GM19438 (cell line): ENCODE measurements around the gene LTO1.

Experiments
- ATAC-seq: cut with Tn5 transposase; IDR thresholded peaks from one replicate; pipeline ENCODE4 v1.9.1; 2021; ENCODE audit warnings: low read depth; ENCODE audit not compliant: unreplicated experiment

The LTO1 gene

GRCh38 chr11:69674886-69675714 is at the start of gene LTO1:
Gene LTO1 (minus strand): TSS chr11:69675353. CDS start chr11:69675239, 114 bp downstream.
- ATAC-seq, result peak; percentile 76

- no peak for ATAC-seq
These were observed 46.6 kb upstream of the LTO1 start for GRCh38 chr11:69721745-69722144.

- ATAC-seq, result no peak
These were observed 46.0 kb upstream of the LTO1 start for GRCh38 chr11:69721106-69721505.

GRCh38 chr11:69718912-69719311 is 43.8 kb upstream of the LTO1 start:
- no peak for ATAC-seq

- no peak for ATAC-seq
These were observed 43.0 kb upstream of the LTO1 start for GRCh38 chr11:69718147-69718546.

- ATAC-seq, result no peak
These were observed 42.0 kb upstream of the LTO1 start for GRCh38 chr11:69716891-69717747.

- ATAC-seq, result no peak
These were observed 40.9 kb upstream of the LTO1 start for GRCh38 chr11:69716099-69716498.

GRCh38 chr11:69715446-69715845 is 40.3 kb upstream of the LTO1 start:
- no peak for ATAC-seq

- no peak for ATAC-seq
These were observed 37.0 kb upstream of the LTO1 start for GRCh38 chr11:69711822-69712801.

GRCh38 chr11:69708736-69709401 is 33.7 kb upstream of the LTO1 start:
- ATAC-seq, result no peak

- ATAC-seq, result no peak
These were observed 32.0 kb upstream of the LTO1 start for GRCh38 chr11:69707176-69707575.

- no peak for ATAC-seq
These were observed 31.0 kb upstream of the LTO1 start for GRCh38 chr11:69705901-69706787.

GRCh38 chr11:69705351-69705811 is 30.2 kb upstream of the LTO1 start:
- no peak for ATAC-seq

- no peak for ATAC-seq
These were observed 29.5 kb upstream of the LTO1 start for GRCh38 chr11:69704508-69705253.

- no peak for ATAC-seq
These were observed 28.8 kb upstream of the LTO1 start, which contains the start of gene FGF19 for GRCh38 chr11:69703768-69704507. Gene FGF19 (minus strand): TSS chr11:69704022. CDS start chr11:69703876, 146 bp downstream.

- ATAC-seq, result no peak
These were observed 28.3 kb upstream of the LTO1 start for GRCh38 chr11:69703453-69703767.

- no peak for ATAC-seq
These were observed 27.8 kb upstream of the LTO1 start for GRCh38 chr11:69702769-69703452.
